ENCODE results near the gene KRTAP1-4.
"Not testable (repeated sequence)": the region's sequence is repeated elsewhere in the genome, so short reads cannot be mapped to it uniquely, and the experiment has no call there.

The KRTAP1-4 gene

GRCh38 chr17:41029633-41030245, at the start of gene KRTAP1-4:
Gene KRTAP1-4 (minus strand): TSS chr17:41030195. CDS start chr17:41030078, 117 bp downstream.
- DNase-seq (ENCODE audit: low spot score): no peak

- no peak for DNase-seq (ENCODE audit: low spot score)
Observed at GRCh38 chr17:41076788-41077187, 46.8 kb upstream of the KRTAP1-4 start.

- no peak for DNase-seq (ENCODE audit: low spot score)
Observed at GRCh38 chr17:41073676-41074075, 43.7 kb upstream of the KRTAP1-4 start.

- no peak for DNase-seq (ENCODE audit: low spot score)
Observed at GRCh38 chr17:41071606-41072360, 41.8 kb upstream of the KRTAP1-4 start.

- no peak for DNase-seq (ENCODE audit: low spot score)
Observed at GRCh38 chr17:41069031-41069430, 39.0 kb upstream of the KRTAP1-4 start.

- DNase-seq (ENCODE audit: low spot score): no peak
Observed at GRCh38 chr17:41067281-41067680, 37.3 kb upstream of the KRTAP1-4 start.

GRCh38 chr17:41065829-41066624, 36.0 kb upstream of the KRTAP1-4 start, which contains the start of gene KRTAP2-4:
Gene KRTAP2-4 (minus strand): TSS chr17:41065879. CDS start chr17:41065845, 34 bp downstream.
- DNase-seq (ENCODE audit: low spot score): no peak

- not testable (repeated sequence) for DNase-seq (ENCODE audit: low spot score)
Observed at GRCh38 chr17:41065016-41065689, 35.2 kb upstream of the KRTAP1-4 start.

- no peak for DNase-seq (ENCODE audit: low spot score)
Observed at GRCh38 chr17:41064301-41064700, 34.3 kb upstream of the KRTAP1-4 start.

GRCh38 chr17:41063449-41063848, 33.5 kb upstream of the KRTAP1-4 start:
- DNase-seq (ENCODE audit: low spot score): no peak

- no peak for DNase-seq (ENCODE audit: low spot score)
Observed at GRCh38 chr17:41061964-41062363, 32.0 kb upstream of the KRTAP1-4 start.

GRCh38 chr17:41060052-41060604, 30.1 kb upstream of the KRTAP1-4 start, which contains the start of gene KRTAP2-3:
Gene KRTAP2-3 (minus strand): TSS chr17:41060114. CDS start chr17:41060050, 64 bp downstream.
- no peak for DNase-seq (ENCODE audit: low spot score)

- not testable (repeated sequence) for DNase-seq (ENCODE audit: low spot score)
Observed at GRCh38 chr17:41059276-41060051, 29.5 kb upstream of the KRTAP1-4 start.

GRCh38 chr17:41058741-41059140, 28.7 kb upstream of the KRTAP1-4 start:
- DNase-seq (ENCODE audit: low spot score): no peak

- DNase-seq (ENCODE audit: low spot score): no peak
Observed at GRCh38 chr17:41057547-41057946, 27.6 kb upstream of the KRTAP1-4 start.

- not testable (repeated sequence) for DNase-seq (ENCODE audit: low spot score)
Observed at GRCh38 chr17:41055130-41055529, 25.1 kb upstream of the KRTAP1-4 start, which contains the start of gene KRTAP2-2. Gene KRTAP2-2 (minus strand): TSS chr17:41055230. CDS start chr17:41055211, 19 bp downstream.

GRCh38 chr17:41054556-41054955, 24.6 kb upstream of the KRTAP1-4 start:
- not testable (repeated sequence) for DNase-seq (ENCODE audit: low spot score)

GRCh38 chr17:41054025-41054424, 24.0 kb upstream of the KRTAP1-4 start:
- no peak for DNase-seq (ENCODE audit: low spot score)

GRCh38 chr17:41052566-41052965, 22.6 kb upstream of the KRTAP1-4 start:
- no peak for DNase-seq (ENCODE audit: low spot score)

GRCh38 chr17:41049110-41049509, 19.1 kb upstream of the KRTAP1-4 start:
- DNase-seq (ENCODE audit: low spot score): no peak

GRCh38 chr17:41048441-41048840, 18.4 kb upstream of the KRTAP1-4 start:
- no peak for DNase-seq (ENCODE audit: low spot score)

All from HuH-7.5 (cell line).